NCI-H524 treated with DMSO at 0.1 percent for 48 hours (cell line): ENCODE results near the gene CALML5.

Source experiments
- DNase-seq: peaks from one replicate; lab custom pipeline; 2025; lab: John Stamatoyannopoulos, UW

Gene CALML5

GRCh38 chr10:5461914-5462840 lies 37.2 kb downstream of the CALML5 start:
- no peak for DNase-seq

- DNase-seq: no peak
These were observed 38.2 kb downstream of the CALML5 start for GRCh38 chr10:5461203-5461588.

- no peak for DNase-seq
These were observed 38.7 kb downstream of the CALML5 start for GRCh38 chr10:5460468-5461202.

GRCh38 chr10:5458949-5459747 lies 40.2 kb downstream of the CALML5 start:
- DNase-seq: no peak

GRCh38 chr10:5458425-5458824 lies 40.9 kb downstream of the CALML5 start:
- DNase-seq: no peak

GRCh38 chr10:5457741-5458140 lies 41.6 kb downstream of the CALML5 start:
- DNase-seq: no peak

GRCh38 chr10:5456563-5456962 lies 42.8 kb downstream of the CALML5 start:
- DNase-seq: no peak

GRCh38 chr10:5453749-5454489 lies 45.5 kb downstream of the CALML5 start:
- DNase-seq: no peak

GRCh38 chr10:5450605-5451384 lies 48.6 kb downstream of the CALML5 start:
- DNase-seq: no peak

GRCh38 chr10:5449823-5450222 lies 49.5 kb downstream of the CALML5 start:
- DNase-seq: no peak

- DNase-seq: no peak
These were observed 50.1 kb downstream of the CALML5 start for GRCh38 chr10:5449227-5449626.
